NCI-H69 (cell line): ENCODE data around the gene ADGRB2.
A peak's percentile ranks its signal among the peaks of the same experiment; 100 is the strongest.

Source experiments
- DNase-seq: peaks from one replicate; lab custom pipeline; 2025; lab: John Stamatoyannopoulos, UW

ADGRB2 gene

DNA sequence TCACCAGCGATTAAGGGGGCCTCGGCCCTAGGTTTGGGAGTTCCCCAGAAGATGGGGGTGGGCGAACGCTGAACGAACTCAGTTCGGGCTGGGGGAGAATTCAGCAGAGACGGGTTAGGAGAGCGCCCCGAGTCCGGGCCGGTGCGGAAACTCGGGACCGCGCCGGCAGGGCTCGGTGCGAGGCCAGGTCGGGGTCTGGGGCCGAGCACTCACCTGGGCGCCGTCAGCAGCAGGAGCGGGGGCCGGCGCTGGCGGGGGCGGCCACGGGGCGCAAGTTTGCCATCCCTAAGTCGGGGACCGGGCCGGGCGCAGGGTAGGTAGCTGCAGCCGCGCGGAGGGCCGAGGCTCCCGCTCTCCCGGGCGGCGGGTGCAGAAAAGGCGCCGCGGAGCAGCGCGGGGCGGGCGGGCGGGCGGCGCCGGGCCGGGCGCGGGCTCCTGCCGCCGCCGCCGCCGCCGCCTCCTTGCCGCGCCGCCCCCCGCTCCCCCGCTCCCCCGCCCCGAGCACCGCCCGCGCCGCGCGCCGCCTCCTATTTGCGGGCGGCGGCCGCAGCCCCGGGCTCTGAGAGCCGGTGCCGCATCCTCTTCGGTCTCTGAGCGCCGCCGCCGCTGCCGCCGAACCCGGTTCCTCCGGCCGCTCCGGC lies 349 bp downstream of the ADGRB2 start:
- DNase-seq, result peak; percentile 45

DNA sequence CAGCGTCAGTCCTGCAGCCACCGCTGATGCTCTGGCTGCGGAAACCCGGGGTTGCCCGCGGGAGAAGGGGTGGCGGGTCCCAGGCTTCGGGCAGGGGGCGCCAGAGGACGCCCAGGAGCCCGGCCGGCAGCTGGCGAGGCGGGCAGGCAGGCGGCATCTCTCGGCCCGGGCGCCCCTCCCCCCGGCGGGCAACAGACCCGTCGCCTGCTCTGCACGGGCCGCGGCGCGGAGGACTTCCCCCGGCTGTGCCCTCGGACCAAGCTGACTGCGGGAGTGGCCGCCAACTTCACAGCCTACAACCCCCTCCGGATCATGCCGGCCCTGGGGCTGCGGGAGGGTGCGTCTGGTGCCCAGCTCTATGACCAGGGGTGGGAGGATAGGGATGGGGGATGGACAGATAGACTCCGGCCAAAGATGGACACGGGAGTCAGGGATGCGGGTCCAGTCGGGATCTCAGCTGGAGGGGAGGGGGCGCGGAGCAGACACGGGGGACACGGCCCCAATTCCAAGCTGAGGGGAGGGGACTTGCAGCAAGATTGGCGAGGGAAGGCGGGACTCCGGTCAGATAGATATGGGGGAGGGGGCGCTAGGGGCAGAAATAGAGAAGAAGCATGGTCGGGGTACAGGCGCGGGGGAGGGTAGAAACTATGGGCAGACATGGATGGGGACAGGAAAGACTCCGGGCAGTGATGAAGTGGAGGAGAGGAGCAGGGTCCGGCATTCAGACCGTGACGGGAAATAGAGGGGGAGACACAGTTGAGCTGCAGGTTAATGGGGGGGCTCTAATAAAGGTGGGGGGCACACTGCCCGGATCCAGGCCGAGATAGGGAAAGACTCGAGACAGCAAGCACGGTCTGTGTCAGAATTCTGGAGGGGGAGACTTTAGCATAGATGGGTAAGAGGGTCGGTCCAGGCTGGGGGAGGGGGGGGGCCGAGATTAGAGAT lies 1.1 kb downstream of the ADGRB2 start:
- DNase-seq, result peak; percentile 84

DNA sequence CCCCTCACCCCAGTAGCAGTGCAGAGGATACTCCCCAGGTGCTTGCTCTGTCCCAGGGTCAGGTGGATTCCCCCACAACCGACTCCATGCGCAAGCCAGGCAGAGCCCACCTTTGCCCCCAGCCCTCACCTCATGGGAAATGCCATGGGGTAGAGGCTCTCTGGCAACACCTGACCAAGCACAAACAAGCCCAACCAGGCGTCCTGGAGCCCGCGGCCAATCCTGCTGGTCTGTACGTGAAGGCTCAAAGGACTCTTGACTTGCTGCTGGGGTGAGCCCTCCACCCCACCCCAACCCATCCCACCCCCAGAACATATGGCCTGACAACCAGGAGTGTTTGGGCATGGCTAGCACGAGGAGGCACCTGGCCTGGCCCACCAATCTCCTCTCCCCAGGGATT lies 1.8 kb downstream of the ADGRB2 start:
- DNase-seq, result no peak

DNA sequence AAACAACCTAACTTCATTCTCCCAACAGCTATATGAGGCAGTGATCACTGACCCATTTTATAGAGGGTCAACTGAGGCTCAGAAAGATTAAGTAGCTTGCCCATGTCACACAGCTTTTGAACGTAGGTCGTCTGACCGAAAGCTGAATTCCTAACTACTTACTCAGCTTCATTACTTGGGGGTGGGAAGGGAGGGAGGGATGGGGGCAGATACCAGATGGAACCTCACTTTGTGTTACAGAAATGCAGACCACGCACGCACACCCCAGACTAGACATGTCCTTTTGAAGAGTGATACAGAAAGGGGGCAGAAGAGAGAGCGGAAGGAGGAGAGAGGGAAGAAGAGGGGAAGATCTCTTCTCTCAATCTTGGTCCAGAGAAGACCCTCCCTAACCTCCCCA lies 2.3 kb downstream of the ADGRB2 start:
- no peak for DNase-seq

DNA sequence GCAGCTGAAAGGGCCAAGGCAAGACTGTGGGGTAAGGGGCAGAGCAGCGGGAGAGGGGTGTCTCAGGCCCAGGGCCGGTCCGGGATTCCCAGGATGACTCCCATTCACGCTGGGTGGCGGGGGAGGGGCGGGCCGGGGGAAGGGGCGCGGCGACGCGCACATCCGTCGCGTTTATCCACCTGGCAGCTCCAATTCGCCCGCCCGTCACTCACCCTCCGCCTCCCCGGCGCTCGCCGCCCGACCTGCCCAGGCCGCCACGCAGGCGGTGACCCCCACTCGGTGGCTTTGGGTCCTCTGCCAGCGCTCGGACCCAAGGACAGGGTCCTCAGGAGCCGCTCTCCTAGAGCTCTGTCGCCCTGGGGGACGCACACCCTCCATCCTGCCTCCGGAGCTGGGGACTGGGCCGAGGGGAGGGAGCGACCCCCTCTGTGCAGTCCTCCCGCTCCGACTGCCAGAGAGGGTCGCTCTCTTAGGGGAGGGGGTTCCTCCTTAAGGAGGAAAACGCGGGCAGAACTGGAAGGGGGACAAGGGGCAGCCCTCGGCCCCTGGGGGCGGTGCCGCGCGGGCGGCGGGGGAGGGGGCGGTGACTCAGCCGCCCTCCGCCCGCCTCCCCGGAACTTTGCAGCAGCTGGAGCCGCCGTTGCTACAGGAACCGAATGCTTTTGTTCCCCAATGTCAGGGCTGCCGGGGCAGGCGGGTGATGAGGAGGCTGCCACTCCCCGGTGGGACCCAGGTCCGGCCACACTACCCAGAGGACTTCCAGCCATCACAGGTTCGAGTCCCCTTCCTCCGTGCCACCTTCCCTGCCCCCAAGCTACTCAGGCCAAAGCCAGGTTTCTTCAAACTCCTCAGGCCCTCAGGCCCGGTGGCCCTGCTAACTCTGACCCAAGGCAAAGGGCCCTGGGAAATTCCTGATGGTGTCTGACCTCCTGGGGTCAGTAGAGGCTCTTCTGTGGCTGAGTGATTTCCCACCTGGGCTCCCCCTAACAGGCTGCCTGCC lies 3.4 kb downstream of the ADGRB2 start:
- peak; percentile 83 for DNase-seq

DNA sequence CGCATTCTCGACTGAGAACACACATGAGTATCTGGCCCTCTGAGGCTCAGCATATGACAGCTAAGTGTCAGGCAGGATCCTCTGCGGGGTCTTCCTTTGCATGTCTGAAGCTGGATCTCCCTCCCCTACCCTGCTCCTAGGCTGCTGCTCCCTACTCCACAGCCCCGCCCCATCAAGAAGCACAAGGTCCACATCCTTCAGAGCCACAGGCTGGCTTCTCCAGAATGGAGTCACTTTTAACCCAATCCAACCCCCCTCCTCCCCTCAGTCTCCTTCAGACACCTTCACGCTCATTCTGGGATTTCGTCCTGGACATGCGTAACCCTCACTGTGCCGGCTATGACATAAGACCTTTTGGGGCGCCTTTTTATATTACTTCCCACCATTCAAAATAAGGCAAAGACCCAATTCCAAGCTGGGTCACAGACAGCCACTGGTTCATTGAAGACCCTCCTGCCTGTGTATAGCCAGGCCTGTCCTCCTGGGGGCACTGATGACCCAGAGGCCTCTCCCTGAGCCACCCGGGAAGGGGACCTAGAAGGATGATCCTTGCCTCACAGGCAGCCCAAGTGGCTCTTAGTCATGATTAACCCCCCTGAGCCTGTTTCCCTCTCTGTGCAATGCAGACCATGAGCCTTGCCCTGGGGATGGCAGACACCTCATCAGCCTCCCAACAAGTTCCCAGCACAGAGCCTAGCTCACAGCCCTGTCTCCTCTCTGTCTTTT lies 4.7 kb downstream of the ADGRB2 start:
- no peak for DNase-seq

DNA sequence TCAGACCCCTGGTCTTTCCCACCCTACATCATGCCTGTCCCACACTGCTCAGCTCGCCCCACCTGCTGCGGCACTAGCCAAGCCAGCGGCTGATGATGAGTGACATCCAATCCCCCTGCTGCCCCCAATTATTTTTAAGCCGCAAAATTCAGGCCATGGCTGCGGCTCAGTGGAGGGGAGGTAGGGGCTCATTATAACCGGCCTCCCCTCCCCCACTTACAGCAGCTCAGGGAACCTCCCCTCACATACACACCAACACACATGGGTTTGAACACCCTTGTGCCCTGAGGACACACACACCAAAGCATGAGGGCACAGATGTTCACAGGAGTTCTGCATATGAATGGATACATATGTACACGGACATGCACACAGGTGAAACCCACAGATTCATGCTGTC lies 5.3 kb downstream of the ADGRB2 start:
- DNase-seq, result no peak

DNA sequence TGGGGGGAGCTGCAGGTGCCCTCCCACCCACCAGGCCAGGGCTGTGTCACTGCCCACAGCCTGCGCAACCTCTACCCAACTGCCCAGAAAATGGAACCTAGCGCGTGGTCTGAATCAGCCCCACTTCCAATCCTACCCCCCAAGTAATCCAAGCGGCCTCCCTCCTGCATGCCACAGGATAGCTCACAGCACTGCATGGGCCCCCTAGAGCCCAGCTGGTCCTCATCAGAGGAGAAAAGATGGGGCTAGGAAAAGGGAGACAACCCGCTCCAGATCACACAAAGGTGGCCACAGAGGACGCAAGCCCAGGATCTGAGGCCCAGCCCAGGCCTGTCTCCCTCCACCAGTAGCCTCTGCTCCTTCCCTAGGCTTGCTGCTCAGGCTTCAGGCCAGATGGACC lies 6.2 kb downstream of the ADGRB2 start:
- DNase-seq, result no peak

DNA sequence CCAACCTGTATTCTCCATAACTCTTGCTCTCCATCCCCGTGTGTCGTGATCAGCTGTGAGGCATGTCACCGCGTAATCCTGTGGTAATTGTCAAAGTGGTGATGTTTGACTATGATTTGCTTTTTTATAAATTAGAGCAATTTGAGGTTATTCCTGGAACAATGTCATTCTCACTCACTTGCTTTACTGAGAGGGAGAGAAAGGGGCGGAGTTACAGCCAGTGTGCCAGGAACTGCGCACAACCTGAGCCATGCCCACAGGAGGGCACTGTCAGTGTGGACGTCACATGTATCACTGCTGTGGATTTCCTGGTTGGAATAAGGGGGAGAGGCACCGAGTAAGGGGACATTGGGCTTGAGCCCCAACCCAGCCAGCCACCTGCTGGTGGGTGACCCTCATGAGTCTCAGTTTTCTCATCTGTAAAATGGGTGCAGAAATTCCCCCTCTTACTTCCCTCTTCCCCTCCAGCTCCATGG lies 6.9 kb downstream of the ADGRB2 start:
- peak; percentile 6 for DNase-seq

DNA sequence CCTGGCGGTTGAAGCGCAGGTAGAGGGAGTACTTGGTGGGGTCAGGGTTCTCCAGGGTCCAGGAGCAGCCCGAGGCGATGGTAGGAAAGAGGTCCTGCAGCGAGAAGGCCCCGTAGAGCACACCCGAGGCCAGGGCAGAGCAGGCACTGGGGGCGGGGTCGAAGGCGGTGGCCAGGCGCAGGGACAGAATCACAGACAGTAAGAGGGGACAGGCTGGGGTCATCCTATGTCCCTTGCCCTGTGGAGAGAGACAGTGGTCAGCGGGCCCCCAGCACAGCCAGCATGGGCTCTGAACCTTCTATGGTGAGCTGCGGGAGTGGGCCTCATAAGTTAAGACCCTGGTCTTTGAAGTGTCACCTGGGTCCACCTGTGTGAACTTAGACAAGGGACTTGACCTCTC lies 7.6 kb downstream of the ADGRB2 start:
- no peak for DNase-seq

DNA sequence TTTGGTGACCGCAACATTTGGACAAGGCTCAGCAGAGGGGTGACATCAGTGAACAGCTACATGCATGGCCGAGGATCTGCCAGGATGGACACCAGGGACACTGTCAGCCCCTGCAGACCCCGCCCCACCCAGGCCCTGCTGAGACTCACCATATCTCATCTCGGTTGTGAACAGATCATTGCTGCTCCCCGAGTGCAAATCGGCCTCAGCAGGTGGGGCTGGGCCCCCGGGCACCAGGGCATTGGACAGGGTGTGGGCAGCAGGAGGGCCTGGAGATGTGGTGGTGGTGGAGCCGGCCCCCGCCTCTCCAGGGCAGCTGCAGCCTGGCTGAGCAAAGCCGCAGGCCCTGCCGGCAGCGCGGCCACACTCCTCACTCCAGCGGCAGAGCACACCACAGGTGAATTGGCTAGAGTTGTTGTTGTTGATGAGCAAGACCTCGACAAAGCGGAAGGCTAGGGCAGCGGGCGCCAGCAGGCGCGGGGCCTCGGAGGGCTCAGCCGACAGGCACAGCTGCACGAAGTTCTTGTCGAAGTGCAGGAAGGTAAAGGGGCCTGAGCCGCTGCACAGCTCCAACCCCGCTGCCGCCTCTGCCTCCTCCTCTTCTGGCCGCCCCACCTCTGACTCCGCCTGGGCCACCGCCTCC lies 8.2 kb downstream of the ADGRB2 start:
- DNase-seq, result no peak

DNA sequence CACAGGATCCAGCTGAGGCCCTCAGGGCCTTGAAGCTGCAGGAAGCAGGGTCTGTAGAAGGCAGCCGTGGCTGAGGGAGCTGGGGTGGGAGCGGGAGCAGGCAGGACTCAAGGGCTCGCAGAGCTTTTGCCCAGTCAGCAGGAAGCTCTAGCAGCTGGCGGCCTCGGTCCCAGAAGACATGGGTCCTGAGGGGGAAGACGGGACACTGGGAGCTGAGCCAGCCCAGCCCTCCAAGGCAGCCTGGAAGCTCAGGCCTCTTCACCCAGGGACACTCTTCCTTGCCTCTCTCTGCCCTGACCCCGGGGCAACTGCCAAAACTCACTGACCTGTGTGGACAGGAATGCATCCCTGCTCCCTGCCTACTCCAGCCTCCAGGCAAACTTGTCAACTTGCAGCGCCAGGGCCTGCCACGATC lies 8.9 kb downstream of the ADGRB2 start:
- DNase-seq, result peak; percentile 4

DNA sequence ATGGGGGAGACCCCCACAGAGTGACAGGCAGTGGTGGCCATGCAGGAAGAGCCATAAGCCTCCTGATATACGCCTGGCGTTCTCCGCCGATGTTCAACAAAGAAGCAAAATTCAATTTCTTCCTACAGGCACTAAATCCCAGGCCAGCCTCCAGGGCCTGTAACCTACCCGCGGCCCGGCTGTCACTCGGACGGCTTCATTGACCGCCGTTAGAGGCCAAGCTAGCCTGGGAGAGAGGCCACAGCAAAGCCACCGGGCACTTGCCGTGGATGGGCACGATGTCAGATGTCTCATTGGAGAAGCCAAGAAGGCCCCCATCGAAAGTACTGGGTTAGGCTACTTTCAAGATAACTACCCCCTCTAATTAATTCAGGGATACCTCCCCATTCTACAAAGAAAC lies 9.7 kb downstream of the ADGRB2 start:
- no peak for DNase-seq

DNA sequence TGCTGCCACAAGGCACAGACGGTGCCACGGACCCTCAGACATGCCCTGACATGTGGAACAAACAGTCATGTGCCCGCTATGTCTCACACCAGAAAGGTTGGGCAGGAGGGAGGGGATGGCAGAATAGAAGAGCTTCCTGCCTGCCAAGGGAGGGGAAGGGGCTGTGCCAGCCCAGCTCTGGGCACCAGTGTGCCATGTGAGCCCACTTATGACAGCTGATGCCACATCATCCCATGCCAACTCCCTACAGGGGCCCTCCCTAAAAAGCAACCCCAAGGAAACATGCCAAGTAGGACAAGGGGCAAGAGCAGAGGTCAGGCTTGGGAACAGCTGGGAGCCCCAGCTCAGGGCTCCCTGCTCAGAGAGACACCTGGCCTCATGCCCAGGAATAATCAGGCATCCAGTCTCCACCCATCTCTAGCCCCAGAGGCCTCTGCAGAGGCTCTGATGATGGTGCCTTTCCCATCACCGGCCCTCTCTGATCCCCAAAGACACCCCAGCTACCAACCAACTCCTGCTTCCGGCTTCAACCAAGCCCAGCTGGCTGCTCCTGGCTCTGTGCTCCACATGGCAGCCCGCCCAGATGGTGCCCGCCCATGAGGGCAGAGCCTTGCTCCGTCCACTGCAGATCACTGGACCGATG lies 10.3 kb downstream of the ADGRB2 start:
- peak; percentile 96 for DNase-seq

DNA sequence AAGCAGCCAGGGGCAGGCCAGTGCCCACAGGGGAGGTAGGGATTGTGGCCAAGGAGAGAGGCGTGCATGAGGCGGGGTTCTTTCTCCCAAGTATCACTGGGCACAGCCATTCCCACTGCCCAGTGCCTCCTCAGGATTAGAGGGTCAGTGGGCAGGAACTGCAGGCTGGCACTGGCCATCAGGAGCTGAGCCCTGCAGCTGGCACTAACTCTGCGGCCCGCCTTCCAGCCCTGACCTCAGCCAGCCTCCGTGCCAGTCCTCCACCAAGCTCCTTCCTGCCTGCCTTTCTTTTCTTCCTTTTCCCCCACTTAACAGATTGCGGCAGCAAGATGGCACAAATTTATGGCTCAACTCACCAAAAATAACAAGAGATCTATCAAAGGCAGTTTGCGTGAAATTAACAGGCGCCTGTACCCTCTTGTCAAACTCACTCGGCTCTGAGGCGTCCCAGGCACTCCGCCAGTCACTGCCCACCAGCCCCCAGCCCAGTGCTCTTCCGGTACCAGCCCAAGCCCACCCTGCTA lies 11.1 kb downstream of the ADGRB2 start:
- peak; percentile 30 for DNase-seq

DNA sequence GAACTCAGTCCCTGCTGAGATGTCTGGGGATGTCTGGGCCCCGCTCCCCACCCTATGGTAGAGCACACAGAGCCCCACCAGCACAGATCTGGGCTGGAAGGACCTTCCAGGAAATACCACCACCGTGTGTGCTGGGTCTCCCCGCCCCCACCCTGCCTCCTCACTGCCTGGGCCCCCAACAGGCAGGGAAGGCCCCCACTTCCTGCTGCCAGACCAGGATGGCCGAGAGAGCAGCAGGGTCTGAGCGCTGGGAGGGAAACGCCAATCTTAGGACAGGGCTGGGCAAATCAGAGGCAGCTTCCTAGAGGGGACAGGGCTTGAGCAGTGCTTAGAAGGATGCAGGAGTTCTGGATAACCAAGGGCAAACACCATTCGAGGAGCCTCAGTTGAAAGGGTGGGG lies 11.9 kb downstream of the ADGRB2 start:
- no peak for DNase-seq

DNA sequence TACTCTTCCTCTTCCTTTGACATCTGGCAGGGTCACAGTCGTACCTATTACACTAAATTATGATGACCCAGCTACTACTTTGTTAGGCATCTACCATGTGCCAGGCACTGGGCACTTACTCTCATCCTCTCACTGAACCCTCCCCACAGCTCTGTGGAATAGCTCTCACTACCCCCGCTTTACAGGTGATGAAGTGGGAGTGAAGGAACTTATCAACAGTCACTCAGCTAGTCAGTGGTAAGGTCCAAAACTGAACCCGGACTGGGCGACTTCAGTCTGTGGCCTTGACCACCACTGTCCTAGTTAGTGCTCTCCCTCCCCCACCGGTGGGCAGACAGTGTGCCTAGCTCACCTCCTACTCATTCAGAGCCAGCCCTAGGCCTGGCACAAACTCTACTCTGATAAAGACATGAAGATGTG lies 12.3 kb downstream of the ADGRB2 start:
- DNase-seq, result peak; percentile 22

DNA sequence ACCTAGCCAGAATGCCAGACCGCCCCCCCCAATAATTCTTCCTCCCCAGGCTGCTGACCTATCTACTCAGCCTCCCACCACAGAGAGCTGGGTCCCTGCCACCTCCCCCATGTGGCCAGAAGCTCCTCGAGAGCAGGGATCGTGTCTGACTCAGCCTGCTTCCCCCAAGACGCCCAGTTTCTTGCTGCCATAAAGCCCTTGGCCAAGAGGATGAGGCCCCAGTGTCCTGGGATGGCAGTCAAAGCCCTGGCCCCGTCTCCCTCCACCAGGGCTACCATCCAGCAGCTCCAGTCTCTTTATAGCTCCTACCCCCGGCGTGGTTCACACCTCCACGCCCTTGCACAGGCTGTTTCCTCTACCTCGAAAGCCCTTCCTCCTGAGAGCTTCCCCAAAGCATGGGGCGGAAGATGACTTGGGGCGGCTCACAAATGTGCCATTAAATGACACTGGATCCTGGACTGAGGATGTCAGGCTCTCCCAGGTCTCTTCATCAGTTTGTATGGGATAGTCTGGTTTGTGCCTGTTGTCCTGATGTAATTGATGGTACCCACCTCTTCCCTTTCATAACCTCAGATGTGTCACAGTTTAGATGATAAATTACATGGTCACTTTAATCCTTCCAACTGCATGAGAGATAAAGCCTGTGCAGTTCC lies 13.2 kb downstream of the ADGRB2 start:
- peak; percentile 7 for DNase-seq
